OCI-LY7 (cell line): ENCODE data around the gene MIOX. TPM values are rescaled to one million over a fixed set of nuclear protein-coding genes. Genes with fewer than 3 reads are reported as not detected.
A peak's percentile ranks its signal among the peaks of the same experiment; 100 is the strongest.

Experiments used
- BruUV-seq: library from RNA; stranded (reverse); fragments of 400-500 nt; replicated peaks from 2 replicates; lab custom pipeline; 2021; lab: Mats Ljungman, UMichigan
- CTCF ChIA-PET: fragments of 300-600 bp; sonication (Branson Sonifier 250); formaldehyde crosslinking; loops from one replicate; lab custom pipeline; 2022; ENCODE audit warnings: antibody characterized with exemption; ENCODE audit not compliant: unreplicated experiment; lab: Charles Lee
- POLR2A ChIA-PET: fragments of 300-600 bp; sonication (Branson Sonifier 250); formaldehyde crosslinking; loops from one replicate; lab custom pipeline; 2022; ENCODE audit warnings: antibody characterized with exemption; lab: Charles Lee
- DNase-seq: peaks from one replicate; pipeline ENCODE4 v3.0.0-alpha.2; 2015; ENCODE audit warnings: low spot score
- H2AFZ ChIP-seq: fragments of 200-600 bp; sonication (generic), shearing (Covaris generic); 2 replicates; pipeline ENCODE4 v1.6.1; 2014; ENCODE audit warnings: mild to moderate bottlenecking, antibody characterized with exemption, low read length, moderate library complexity
- H3K27ac ChIP-seq: fragments of 200-600 bp; sonication (generic); 2 replicates; pipeline ENCODE4 v1.5.1; 2014; ENCODE audit warnings: mixed run types, low read depth, mild to moderate bottlenecking, moderate library complexity, low read length, inconsistent platforms; ENCODE audit not compliant: poor library complexity, severe bottlenecking
- H3K36me3 ChIP-seq: fragments of 200-600 bp; sonication (generic); 2 replicates; pipeline ENCODE4 v1.6.1; 2014; ENCODE audit warnings: mild to moderate bottlenecking, antibody characterized with exemption, low read length, moderate library complexity, mixed read lengths; ENCODE audit not compliant: insufficient read depth
- H3K4me1 ChIP-seq: fragments of 200-600 bp; sonication (generic); 2 replicates; pipeline ENCODE4 v1.5.1; 2014; ENCODE audit warnings: mild to moderate bottlenecking, low read length; ENCODE audit not compliant: insufficient read depth, poor library complexity, severe bottlenecking
- H3K4me2 ChIP-seq: fragments of 200-600 bp; sonication (generic); 2 replicates; pipeline ENCODE4 v1.6.1; 2014; ENCODE audit warnings: mild to moderate bottlenecking, low read length
- H3K4me3 ChIP-seq: fragments of 200-600 bp; sonication (generic); 2 replicates; pipeline ENCODE4 v1.5.1; 2014; ENCODE audit warnings: mild to moderate bottlenecking, low read depth, low read length; ENCODE audit not compliant: poor library complexity, severe bottlenecking
- H3K79me2 ChIP-seq: fragments of 200-600 bp; sonication (generic); 2 replicates; pipeline ENCODE4 v1.6.1; 2016; ENCODE audit warnings: low read depth, mild to moderate bottlenecking, low read length, moderate library complexity, mixed read lengths; ENCODE audit not compliant: insufficient read depth
- H3K9me2 ChIP-seq: fragments of 200-600 bp; sonication (generic); 2 replicates; pipeline ENCODE4 v1.6.1; 2016; ENCODE audit warnings: mild to moderate bottlenecking, low read length, mixed read lengths; ENCODE audit not compliant: insufficient read depth
- H3K9me3 ChIP-seq: fragments of 200-600 bp; sonication (generic); 2 replicates; pipeline ENCODE4 v1.6.1; 2014; ENCODE audit warnings: mild to moderate bottlenecking, mixed run types, low read length, mixed read lengths
- H4K20me1 ChIP-seq: fragments of 200-600 bp; sonication (generic); 2 replicates; pipeline ENCODE4 v1.6.1; 2014; ENCODE audit warnings: mild to moderate bottlenecking, antibody characterized with exemption, low read length, moderate library complexity, mixed read lengths; ENCODE audit not compliant: insufficient read depth
- EZH2phosphoT487 ChIP-seq: fragments of 200-600 bp; sonication (generic); IDR thresholded peaks from 2 replicates; pipeline ENCODE4 v1.6.1; 2018; ENCODE audit warnings: low read depth, borderline replicate concordance, mild to moderate bottlenecking, mixed run types, antibody characterized with exemption, low read length, moderate library complexity, mixed read lengths
- intact Hi-C: fragments of 100-400 bp; cut with micrococcal nuclease; formaldehyde crosslinking; loops from one replicate; pipeline ENCODE4 v1.10.0; 2022; ENCODE audit not compliant: unreplicated experiment
- total RNA-seq, 2 experiments: library from RNA; depleted of rRNA in 1 of 2; stranded (reverse); fragments of >200 nt in 1 of 2; shearing (Covaris generic) in 1 of 2; gene quantifications; 2 replicates each; pipeline ENCODE4 v1.2.3, GENCODE V29; 2014 to 2022
- TF ChIP-seq, protein P1 (sequence below): fragments of 200-600 bp; sonication (generic); conservative IDR thresholded peaks from 2 replicates; pipeline ENCODE4 v1.5.1; 2014; ENCODE audit warnings: mild to moderate bottlenecking, antibody characterized with exemption, low read length, moderate library complexity, mixed read lengths

Gene MIOX
- total RNA-seq, 2 experiments from 2014 or later: 0.53 TPM; not detected in 1

DNA sequence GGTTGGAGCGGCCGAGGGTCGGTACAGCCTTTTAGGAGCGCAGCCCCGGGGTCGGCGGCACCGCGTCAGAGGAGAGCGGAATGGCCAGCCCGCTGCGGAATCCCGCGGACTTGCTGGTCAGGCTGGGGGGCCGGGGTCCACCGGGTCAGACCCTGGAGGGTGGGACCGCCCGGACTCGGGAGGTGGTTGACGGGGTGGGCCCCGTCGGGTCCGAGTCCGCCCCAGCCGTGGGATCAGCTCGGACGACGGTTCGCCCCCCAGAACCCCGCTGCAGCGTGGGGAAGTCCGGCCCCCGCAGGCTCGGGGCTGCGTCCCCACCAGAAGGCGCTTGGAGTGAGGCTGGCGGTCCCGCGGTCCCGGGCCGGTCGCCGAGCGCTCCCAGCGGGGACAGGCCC, 5.6 kb upstream of the MIOX start:
- Histone ChIP-seq H4K20me1 (no peaks in the 10 kb centered on the region), H3K4me1 (peaks cover 10% of the 10 kb centered on the region), H3K9me2 (no peaks in the 10 kb centered on the region), H3K79me2 (no peaks in the 10 kb centered on the region), H3K4me3 (peak overlapping the region; percentile 68), H3K36me3 (no peaks in the 10 kb centered on the region), H3K9me3 (no peaks in the 10 kb centered on the region), H2AFZ (no peak overlapping the region), H3K27ac (no peak overlapping the region), H3K4me2 (peak overlapping the region; percentile 69; the same call in 1 of the 2 replicates)
- no peak for DNase-seq
- no peak for TF ChIP-seq EZH2phosphoT487
- TF ChIP-seq, protein P1, sequence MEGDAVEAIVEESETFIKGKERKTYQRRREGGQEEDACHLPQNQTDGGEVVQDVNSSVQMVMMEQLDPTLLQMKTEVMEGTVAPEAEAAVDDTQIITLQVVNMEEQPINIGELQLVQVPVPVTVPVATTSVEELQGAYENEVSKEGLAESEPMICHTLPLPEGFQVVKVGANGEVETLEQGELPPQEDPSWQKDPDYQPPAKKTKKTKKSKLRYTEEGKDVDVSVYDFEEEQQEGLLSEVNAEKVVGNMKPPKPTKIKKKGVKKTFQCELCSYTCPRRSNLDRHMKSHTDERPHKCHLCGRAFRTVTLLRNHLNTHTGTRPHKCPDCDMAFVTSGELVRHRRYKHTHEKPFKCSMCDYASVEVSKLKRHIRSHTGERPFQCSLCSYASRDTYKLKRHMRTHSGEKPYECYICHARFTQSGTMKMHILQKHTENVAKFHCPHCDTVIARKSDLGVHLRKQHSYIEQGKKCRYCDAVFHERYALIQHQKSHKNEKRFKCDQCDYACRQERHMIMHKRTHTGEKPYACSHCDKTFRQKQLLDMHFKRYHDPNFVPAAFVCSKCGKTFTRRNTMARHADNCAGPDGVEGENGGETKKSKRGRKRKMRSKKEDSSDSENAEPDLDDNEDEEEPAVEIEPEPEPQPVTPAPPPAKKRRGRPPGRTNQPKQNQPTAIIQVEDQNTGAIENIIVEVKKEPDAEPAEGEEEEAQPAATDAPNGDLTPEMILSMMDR: no peak
- BruUV-seq: no TSS peak
- ChIA-PET POLR2A (no interaction called here), CTCF (no interaction called here)
- intact Hi-C loops: no loop called here

DNA sequence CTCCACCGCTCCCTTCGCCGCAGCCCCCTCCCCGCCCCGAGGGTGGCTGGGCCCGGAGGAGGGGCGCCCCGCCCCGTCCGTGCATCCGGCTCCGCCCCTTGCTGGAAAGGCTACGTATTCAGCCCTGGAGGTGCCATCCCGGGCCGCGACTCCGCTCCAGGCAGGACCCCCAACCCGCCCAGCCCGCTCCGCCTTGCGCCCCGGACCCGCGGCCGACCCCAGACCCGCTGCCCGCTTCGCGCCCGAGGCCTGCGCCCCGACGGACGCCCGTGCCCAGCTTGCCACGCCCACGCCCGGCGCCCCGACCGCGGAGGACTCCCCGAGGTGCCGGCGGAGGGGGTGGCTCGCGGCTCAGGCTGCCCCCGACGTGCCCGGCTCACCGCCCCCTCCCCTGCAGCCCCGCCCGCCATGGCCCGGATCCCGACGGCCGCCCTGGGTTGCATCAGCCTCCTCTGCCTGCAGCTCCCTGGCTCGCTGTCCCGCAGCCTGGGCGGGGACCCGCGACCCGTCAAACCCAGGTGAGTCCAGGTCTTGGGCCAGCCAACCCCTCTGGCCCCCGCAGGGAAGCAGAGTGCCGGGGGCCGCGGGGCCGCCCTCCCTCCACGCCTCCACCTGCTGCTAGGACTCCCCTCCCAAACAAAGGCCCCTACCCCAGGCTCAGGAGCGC, 5.1 kb upstream of the MIOX start, which contains the start of gene ADM2:
TSS of gene ADM2 (plus strand) at position 104 of the 667 bp plus-strand sequence. CDS start at position 409, 305 bp downstream.
- H3K27ac ChIP-seq: no peak within 1 kb of the TSS
- 0 out of 2 replicates have a peak within 1 kb of the TSS, but pooled peaks have one; percentile 10 for H2AFZ ChIP-seq
- CTCF ChIA-PET: no interaction called here

More for the DNA sequence above, 5.1 kb upstream of the MIOX start, which contains the start of gene ADM2:
- Histone ChIP-seq H3K79me2 (no peaks in the 10 kb centered on the region), H3K4me2 (peak within 1 kb of the TSS; percentile 69), H3K9me2 (no peaks in the 10 kb centered on the region), H3K4me3 (peak within 1 kb of the TSS; percentile 68), H4K20me1 (no peaks in the 10 kb centered on the region), H3K9me3 (no peaks in the 10 kb centered on the region), H3K36me3 (no peaks in the 10 kb centered on the region), H3K4me1 (peaks cover 10% of the 10 kb centered on the region)
- BruUV-seq: no TSS peak
- POLR2A ChIA-PET: no interaction called here
- intact Hi-C loops: no loop called here
- peak; percentile 55 for DNase-seq
- TF ChIP-seq EZH2phosphoT487: no peak
- TF ChIP-seq, protein P1: no peak
